Kidney epithelial cell (primary cell): Measurements from ENCODE around the gene PAX6. TPM values are rescaled to one million over a fixed set of nuclear protein-coding genes. Genes with fewer than 3 reads are reported as not detected.
A peak's percentile ranks its signal among the peaks of the same experiment; 100 is the strongest.

Source experiments
- DNase-seq: peaks from one replicate; pipeline ENCODE4 v3.0.0-alpha.2; 2010; ENCODE audit warnings: low read depth
- H3K27me3 ChIP-seq: 2 replicates; pipeline ENCODE4 v1.6.0; 2011; ENCODE audit warnings: low read length; ENCODE audit not compliant: control insufficient read depth, insufficient read depth
- H3K36me3 ChIP-seq: 2 replicates; pipeline ENCODE4 v1.5.1; 2011; ENCODE audit warnings: low read length; ENCODE audit not compliant: control insufficient read depth, insufficient read depth
- H3K4me3 ChIP-seq: 2 replicates; pipeline ENCODE4 v1.5.1; 2011; ENCODE audit warnings: low read depth, mild to moderate bottlenecking, control low read depth, low read length
- total RNA-seq: library from RNA; depleted of rRNA; stranded (reverse); fragments of >200 nt; gene quantifications from 2 replicates; pipeline ENCODE4 v1.2.3, GENCODE V29; 2015
- TF ChIP-seq, protein P1 (sequence below): IDR thresholded peaks from 2 replicates; pipeline ENCODE4 v1.5.1; 2011; ENCODE audit warnings: mild to moderate bottlenecking, moderate library complexity, low read length, control low read depth, inconsistent platforms; ENCODE audit not compliant: insufficient read depth, poor library complexity, severe bottlenecking

Gene PAX6
- total RNA-seq = 0.21 and 1.1 TPM in 2 replicates

DNA sequence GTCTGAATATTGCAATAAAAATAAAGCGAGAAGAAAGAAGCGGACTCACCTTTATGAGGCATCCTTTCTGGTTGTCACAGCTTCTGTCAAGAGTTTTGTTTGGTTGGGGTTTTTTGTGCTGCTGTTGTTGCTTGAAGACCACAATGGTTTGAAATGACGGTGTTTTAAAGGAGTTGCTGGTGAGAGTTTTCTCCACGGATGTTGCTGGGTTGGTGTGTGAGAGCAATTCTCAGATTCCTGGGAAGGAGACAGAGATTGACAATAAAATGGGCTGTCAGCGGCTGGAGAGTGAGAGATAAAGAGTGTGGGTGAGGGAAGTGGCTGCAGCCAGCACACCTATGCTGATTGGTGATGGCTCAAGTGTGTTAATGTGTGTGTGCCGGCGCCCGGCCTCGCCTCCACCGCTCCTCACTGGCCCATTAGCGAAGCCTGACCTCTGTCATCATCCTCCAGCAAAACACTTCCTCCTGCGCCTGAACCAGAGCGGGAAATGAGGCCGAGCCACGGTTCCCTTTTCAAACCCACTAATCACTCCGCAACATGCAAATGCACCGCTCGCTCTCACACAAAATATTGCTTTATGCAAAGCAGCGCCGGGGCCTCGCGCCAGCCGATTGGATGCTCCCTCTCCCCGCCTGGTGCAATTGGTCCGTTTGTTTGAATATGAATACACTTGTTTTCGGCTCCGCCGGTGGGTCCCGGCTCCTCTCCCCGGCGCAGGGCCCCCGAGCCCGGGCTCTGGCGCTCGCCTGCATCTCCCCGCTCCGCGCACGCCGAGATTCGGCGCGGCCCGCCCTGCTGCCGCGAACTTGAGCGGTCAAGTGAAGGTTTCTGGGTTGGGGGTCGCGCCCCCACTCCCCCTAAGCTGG, at the start of gene PAX6:
Gene PAX6, minus strand, starts transcription at position 544 of the 869 bp plus-strand sequence. CDS start 4,911 bp downstream, outside the sequence.
- TF ChIP-seq, protein P1, sequence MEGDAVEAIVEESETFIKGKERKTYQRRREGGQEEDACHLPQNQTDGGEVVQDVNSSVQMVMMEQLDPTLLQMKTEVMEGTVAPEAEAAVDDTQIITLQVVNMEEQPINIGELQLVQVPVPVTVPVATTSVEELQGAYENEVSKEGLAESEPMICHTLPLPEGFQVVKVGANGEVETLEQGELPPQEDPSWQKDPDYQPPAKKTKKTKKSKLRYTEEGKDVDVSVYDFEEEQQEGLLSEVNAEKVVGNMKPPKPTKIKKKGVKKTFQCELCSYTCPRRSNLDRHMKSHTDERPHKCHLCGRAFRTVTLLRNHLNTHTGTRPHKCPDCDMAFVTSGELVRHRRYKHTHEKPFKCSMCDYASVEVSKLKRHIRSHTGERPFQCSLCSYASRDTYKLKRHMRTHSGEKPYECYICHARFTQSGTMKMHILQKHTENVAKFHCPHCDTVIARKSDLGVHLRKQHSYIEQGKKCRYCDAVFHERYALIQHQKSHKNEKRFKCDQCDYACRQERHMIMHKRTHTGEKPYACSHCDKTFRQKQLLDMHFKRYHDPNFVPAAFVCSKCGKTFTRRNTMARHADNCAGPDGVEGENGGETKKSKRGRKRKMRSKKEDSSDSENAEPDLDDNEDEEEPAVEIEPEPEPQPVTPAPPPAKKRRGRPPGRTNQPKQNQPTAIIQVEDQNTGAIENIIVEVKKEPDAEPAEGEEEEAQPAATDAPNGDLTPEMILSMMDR = no peak
- H3K4me3 ChIP-seq = peak within 1 kb of the TSS; percentile 24
- H3K27me3 ChIP-seq = peaks cover 100% of the 10 kb centered on the region
- H3K36me3 ChIP-seq = no peaks in the 10 kb centered on the region
- no peak for DNase-seq

DNA sequence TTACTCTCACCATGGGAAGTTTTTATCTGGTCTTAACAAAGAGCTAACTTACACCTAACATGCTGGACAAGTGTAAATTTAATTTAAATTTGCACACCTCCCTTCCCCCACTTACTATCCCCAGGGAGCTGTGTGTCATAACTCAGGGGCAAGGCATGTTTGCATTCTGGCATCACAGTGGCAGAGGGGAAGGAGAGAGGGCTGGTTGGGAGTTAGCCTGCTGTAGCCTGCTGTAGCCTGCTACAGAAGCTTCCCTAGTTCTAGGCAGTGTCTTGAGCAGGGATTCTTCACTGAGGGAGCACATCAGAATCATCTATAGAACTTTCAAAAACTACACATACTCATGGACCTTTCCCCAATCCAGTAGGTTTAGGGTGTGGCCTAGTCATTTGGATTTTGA, 49.3 kb upstream of the PAX6 start:
- TF ChIP-seq, protein P1 = no peak
- DNase-seq = no peak
- Histone ChIP-seq H3K4me3 (no peak overlapping the region), H3K36me3 (no peaks in the 10 kb centered on the region), H3K27me3 (peaks cover 2% of the 10 kb centered on the region)

DNA sequence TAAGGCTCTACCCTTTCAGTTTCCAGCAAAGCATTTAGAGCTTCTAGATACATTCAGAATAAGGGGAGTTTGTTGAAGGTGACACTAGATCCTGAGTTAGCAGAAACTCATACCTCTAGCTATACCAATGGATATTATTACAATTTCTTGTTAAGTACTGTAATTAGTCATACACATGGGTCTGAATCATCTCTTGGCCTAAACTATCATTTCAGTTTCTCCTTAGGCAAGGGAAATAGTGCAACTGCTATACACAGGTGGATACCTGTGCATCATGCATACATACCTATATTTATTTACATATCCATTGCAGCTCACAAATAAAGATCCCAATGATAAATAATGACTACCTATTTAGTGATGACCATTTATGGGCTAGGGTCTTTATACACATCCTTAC, 45.1 kb upstream of the PAX6 start:
- Histone ChIP-seq H3K4me3 (no peak overlapping the region), H3K27me3 (peaks cover 2% of the 10 kb centered on the region), H3K36me3 (no peaks in the 10 kb centered on the region)
- no peak for DNase-seq
- TF ChIP-seq, protein P1 = no peak

DNA sequence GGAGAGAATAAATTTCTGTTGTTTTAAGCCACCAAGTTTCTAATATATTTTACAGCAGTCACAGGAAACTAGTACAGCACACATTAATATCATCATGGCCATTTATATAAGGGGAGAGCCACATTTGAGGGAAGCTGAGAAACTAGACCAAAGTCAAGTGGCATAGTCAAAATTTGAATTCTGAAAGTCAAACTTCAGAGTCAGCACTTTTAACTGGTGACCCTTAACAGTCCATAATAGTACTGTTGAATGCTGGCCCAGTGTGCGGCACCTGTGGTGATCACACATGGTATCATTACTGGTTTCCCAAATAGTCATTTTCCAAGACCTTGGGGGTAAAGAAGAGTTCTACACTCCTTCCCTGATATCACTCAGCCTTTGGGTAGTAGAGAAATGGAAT, 44.3 kb upstream of the PAX6 start:
- TF ChIP-seq, protein P1 = no peak

DNA sequence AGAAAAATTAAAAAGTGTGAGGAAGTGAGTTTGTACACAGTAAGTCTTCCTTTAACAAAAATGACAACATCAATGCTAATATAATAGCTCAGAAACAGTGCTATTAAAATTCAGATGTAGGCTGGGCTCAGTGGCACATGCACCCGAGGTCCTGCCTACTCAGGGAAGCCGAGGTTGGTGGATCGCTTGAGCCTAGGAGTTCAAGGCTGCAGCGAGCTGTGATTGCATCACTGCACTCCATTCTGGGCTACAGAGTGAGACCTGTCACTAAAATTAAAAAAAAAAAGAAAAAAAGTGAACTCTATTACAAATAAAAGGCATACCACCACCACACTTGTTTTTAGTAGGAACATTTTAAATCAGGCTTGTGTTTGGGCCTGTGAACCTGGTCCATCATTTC, 39.2 kb upstream of the PAX6 start:
- DNase-seq = no peak
- Histone ChIP-seq H3K4me3 (no peak overlapping the region), H3K36me3 (no peaks in the 10 kb centered on the region), H3K27me3 (no peaks in the 10 kb centered on the region)
- TF ChIP-seq, protein P1 = no peak

More for the DNA sequence above, 44.3 kb upstream of the PAX6 start:
- no peak overlapping the region for H3K4me3 ChIP-seq
- H3K27me3 ChIP-seq = no peaks in the 10 kb centered on the region
- DNase-seq = no peak
- H3K36me3 ChIP-seq = no peaks in the 10 kb centered on the region
